ENCODE measurements around the gene TMEM63C. TPM values are rescaled to one million over a fixed set of nuclear protein-coding genes. Genes with fewer than 3 reads are reported as not detected.

The TMEM63C gene
- polyA plus RNA-seq, 1 donor from 2014 or later: 11.1 TPM

GRCh38 chr14:77143071-77143470 lies 38.5 kb upstream of the TMEM63C start:
- peaks cover 62% of the 10 kb centered on the region for H3K27me3 ChIP-seq (ENCODE audit: insufficient read depth, low read depth, low read length)
- H3K79me2 ChIP-seq (replicated peaks; ENCODE audit: insufficient read depth, low read length): no peaks in the 10 kb centered on the region
- TF ChIP-seq CTCF (IDR thresholded peaks at IDR 0.05; ENCODE audit: poor library complexity, severe bottlenecking) (peak; percentile 47), MXI1 (conservative IDR thresholded peaks at IDR 0.05; ENCODE audit: poor library complexity, severe bottlenecking) (peak; percentile 44), REST (IDR thresholded peaks at IDR 0.05; ENCODE audit: borderline replicate concordance) (peak; percentile 17), EZH2 (IDR thresholded peaks at IDR 0.05; ENCODE audit: borderline replicate concordance, insufficient read depth, low read length, poor library complexity, severe bottlenecking) (no peak), POLR2AphosphoS5 (IDR thresholded peaks at IDR 0.05) (no peak), RAD21 (conservative IDR thresholded peaks at IDR 0.05) (no peak), SMC3 (conservative IDR thresholded peaks at IDR 0.05; ENCODE audit: poor library complexity) (peak; percentile 54)
- H4K20me1 ChIP-seq (ENCODE audit: insufficient read depth): no peaks in the 10 kb centered on the region
- H3K9me2 ChIP-seq (ENCODE audit: insufficient read depth, low read length): no peaks in the 10 kb centered on the region
- peak overlapping the region; percentile 32 for H3K4me2 ChIP-seq (ENCODE audit: low read length)
- H2AFZ ChIP-seq (ENCODE audit: low read depth, low read length): no peak overlapping the region
- H3K9ac ChIP-seq (ENCODE audit: low read length): peak overlapping the region; percentile 74
- H3K9me3 ChIP-seq (ENCODE audit: low read length): no peaks in the 10 kb centered on the region
- peak overlapping the region; percentile 68 for H3K27ac ChIP-seq (ENCODE audit: low read length)
- H3K4me3 ChIP-seq (ENCODE audit: low read length): peak overlapping the region; percentile 90
- H3K36me3 ChIP-seq (ENCODE audit: insufficient read depth, low read length): no peaks in the 10 kb centered on the region
- H3F3A ChIP-seq (ENCODE audit: insufficient read depth, low read length, poor library complexity, severe bottlenecking): peaks cover 7% of the 10 kb centered on the region

GRCh38 chr14:77144412-77145115 lies 37.0 kb upstream of the TMEM63C start:
- Histone ChIP-seq H3K4me2 (ENCODE audit: low read length) (no peak overlapping the region), H4K20me1 (ENCODE audit: insufficient read depth) (no peaks in the 10 kb centered on the region), H3K27ac (ENCODE audit: low read length) (no peak overlapping the region), H3K9me2 (ENCODE audit: insufficient read depth, low read length) (no peaks in the 10 kb centered on the region), H3F3A (ENCODE audit: insufficient read depth, low read length, poor library complexity, severe bottlenecking) (peaks cover 7% of the 10 kb centered on the region), H3K4me3 (ENCODE audit: low read length) (peak overlapping the region; percentile 90), H3K9ac (ENCODE audit: low read length) (peak overlapping the region; percentile 29), H2AFZ (ENCODE audit: low read depth, low read length) (no peak overlapping the region), H3K27me3 (ENCODE audit: insufficient read depth, low read depth, low read length) (peaks cover 47% of the 10 kb centered on the region), H3K79me2 (replicated peaks; ENCODE audit: insufficient read depth, low read length) (no peaks in the 10 kb centered on the region), H3K9me3 (ENCODE audit: low read length) (no peaks in the 10 kb centered on the region), H3K36me3 (ENCODE audit: insufficient read depth, low read length) (no peaks in the 10 kb centered on the region)
- TF ChIP-seq EZH2 (IDR thresholded peaks at IDR 0.05; ENCODE audit: borderline replicate concordance, insufficient read depth, low read length, poor library complexity, severe bottlenecking) (no peak), EP300 (conservative IDR thresholded peaks at IDR 0.05; ENCODE audit: poor library complexity, severe bottlenecking) (no peak), MXI1 (conservative IDR thresholded peaks at IDR 0.05; ENCODE audit: poor library complexity, severe bottlenecking) (no peak), REST (IDR thresholded peaks at IDR 0.05; ENCODE audit: borderline replicate concordance) (no peak), POLR2AphosphoS5 (IDR thresholded peaks at IDR 0.05) (no peak), CTCF (IDR thresholded peaks at IDR 0.05; ENCODE audit: poor library complexity, severe bottlenecking) (no peak), TAF1 (IDR thresholded peaks at IDR 0.05; ENCODE audit: low read depth) (no peak), SMC3 (conservative IDR thresholded peaks at IDR 0.05; ENCODE audit: poor library complexity) (no peak), RAD21 (conservative IDR thresholded peaks at IDR 0.05) (no peak)

Measured in neural cell (in vitro differentiated cells).